ENCODE results near the gene DISP2.

Gene DISP2

GRCh38 chr15:40340740-40341400 lies 17.1 kb upstream of the DISP2 start, which contains the start of gene CCDC9B (continued):
- TF ChIP-seq TSHZ1 (tag by site-specific recombination; IDR thresholded peaks at IDR 0.05; ENCODE audit: borderline replicate concordance) (no peak), SETDB1 (IDR thresholded peaks at IDR 0.05; ENCODE audit: insufficient read length, low read length) (no peak), KLF1 (tag by site-specific recombination; IDR thresholded peaks at IDR 0.05) (peak; percentile 62), ZBTB20 (tag by site-specific recombination; IDR thresholded peaks at IDR 0.05) (peak; percentile 14; the same call in 1 of the 2 replicates), PRDM2 (tag by site-specific recombination; IDR thresholded peaks at IDR 0.05; ENCODE audit: borderline replicate concordance) (no peak), ZNF324 (tag by site-specific recombination; IDR thresholded peaks at IDR 0.05) (no peak), PBX3 (CRISPR knock-in tag; IDR thresholded peaks at IDR 0.05) (no peak), ZNF626 (tag by site-specific recombination; IDR thresholded peaks at IDR 0.05) (no peak), ZNF660 (tag by site-specific recombination; IDR thresholded peaks at IDR 0.05) (0 out of 2 replicates have a peak, but pooled peaks have one; percentile 32), ZNF394 (tag by site-specific recombination; IDR thresholded peaks at IDR 0.05; ENCODE audit: borderline replicate concordance) (peak; percentile 23; the same call in 1 of the 2 replicates), ZNF26 (tag by site-specific recombination; IDR thresholded peaks at IDR 0.05) (no peak), ZSCAN16 (tag by site-specific recombination; IDR thresholded peaks at IDR 0.05) (no peak), ZNF585B (tag by site-specific recombination; IDR thresholded peaks at IDR 0.05) (no peak), ZNF214 (tag by site-specific recombination; IDR thresholded peaks at IDR 0.05; ENCODE audit: borderline replicate concordance) (no peak), ZNF571 (tag by site-specific recombination; IDR thresholded peaks at IDR 0.05) (no peak), ZBTB7A (tag by site-specific recombination; IDR thresholded peaks at IDR 0.05; ENCODE audit: low read depth) (no peak), ZNF596 (tag by site-specific recombination; IDR thresholded peaks at IDR 0.05) (no peak), ZNF423 (tag by site-specific recombination; IDR thresholded peaks at IDR 0.05) (no peak), PATZ1 (tag by site-specific recombination; IDR thresholded peaks at IDR 0.05) (peak; percentile 49; the same call in 1 of the 2 replicates), MYNN (tag by site-specific recombination; IDR thresholded peaks at IDR 0.05; ENCODE audit: borderline replicate concordance) (no peak), ZNF548 (tag by site-specific recombination; IDR thresholded peaks at IDR 0.05) (no peak), KLF17 (tag by site-specific recombination; IDR thresholded peaks at IDR 0.05) (0 out of 2 replicates have a peak, but pooled peaks have one; percentile 19), ZBTB17 (tag by site-specific recombination; IDR thresholded peaks at IDR 0.05) (peak; percentile 52; the same call in 1 of the 2 replicates), SP7 (tag by site-specific recombination; IDR thresholded peaks at IDR 0.05) (peak; percentile 43; the same call in 1 of the 2 replicates)

Data from HEK293 (cell line).